ENCODE data around the gene MAP4K2.

MAP4K2 gene

GRCh38 chr11:64813826-64814225 is 10.8 kb upstream of the MAP4K2 start:
- DNase-seq (ENCODE audit: low read depth in 3 of 3): no peak

- peak in 1 of 3 donors; percentile 20 for DNase-seq (ENCODE audit: low read depth in 3 of 3)
Measured at GRCh38 chr11:64810891-64811272, 7.9 kb upstream of the MAP4K2 start.

DNA sequence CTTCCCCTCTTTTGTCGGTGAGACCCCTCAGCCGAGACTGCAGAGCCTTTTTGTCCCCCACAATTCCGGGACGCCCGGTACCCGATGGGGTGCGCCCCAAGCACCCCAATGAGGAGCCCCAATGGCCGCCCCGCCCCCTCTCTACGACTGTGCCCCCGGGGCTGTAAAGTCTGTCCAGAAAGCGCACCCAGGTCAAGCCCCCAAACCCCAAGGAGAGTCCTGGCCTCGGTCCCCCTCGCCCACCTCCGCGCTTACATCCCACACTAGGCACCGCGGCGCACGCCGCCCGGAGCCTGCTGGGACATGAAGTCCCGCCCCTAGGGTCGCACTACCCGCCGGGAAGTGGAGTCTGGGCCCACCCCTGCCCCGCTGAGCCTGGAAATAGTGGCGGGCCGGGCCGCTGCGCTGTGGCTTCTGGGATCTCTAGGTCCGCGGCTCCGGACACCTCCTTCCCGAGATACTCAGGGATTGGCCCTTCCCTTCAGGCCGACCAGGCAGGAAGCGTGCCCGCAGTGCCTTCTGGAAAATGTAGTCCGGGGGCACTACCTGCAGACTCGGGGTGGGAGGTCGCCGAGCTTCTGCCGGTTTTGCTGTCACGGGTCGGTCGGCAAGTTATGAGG is 7.4 kb upstream of the MAP4K2 start, which contains the start of gene MEN1:
TSS of gene MEN1 (minus strand) at position 281 of the 620 bp plus-strand sequence. CDS start 442 bp downstream, outside the sequence.
- peak; percentile 70 to 80 (median 79) for DNase-seq (ENCODE audit: low read depth in 3 of 3)

GRCh38 chr11:64809781-64810241 is 6.8 kb upstream of the MAP4K2 start:
- DNase-seq (ENCODE audit: low read depth in 3 of 3): peak in 1 of 3 donors; percentile 24

GRCh38 chr11:64805481-64805880 is 2.5 kb upstream of the MAP4K2 start:
- no peak for DNase-seq (ENCODE audit: low read depth in 3 of 3)

DNA sequence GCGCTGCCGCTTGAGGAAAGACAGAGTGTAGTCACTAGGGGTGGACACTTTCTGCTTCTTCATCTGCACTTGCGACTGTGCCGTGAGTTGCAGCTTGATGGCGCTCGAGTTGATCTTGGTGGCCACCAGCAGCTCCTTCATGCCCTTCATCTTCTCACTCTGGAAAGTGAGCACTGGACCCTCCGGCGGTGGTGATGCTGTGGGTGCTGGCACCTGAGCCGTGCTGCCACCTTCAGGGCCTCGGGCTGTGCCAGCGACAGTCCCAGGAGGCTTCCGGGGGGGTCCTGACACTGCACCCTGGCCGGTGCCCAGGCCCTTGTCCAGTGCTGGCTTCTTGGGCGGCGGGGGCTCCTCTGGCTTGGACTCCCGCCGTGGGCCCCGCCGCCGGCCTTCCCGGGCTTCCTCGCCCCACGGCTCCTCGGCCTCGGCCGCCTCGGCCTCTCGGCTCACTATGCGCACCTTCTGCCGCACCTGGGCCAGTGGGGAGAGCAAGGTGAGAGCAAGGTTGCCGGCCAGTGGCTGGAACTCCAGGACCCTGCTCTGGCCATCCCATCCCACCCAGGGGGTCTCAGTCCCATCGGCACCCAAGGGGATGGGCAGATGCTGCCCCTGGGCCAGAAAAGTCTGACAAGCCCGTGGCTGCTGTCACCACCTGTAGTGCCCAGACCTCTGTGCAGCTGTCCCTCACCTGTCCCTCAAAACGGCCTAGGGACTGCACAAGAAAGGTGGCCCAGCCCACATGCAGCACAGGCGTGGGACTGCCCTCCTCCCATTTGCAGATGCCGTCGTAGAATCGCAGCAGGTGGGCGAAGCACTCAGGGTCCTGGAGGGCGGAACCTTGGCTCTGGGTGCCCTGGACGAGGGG is 1.6 kb upstream of the MAP4K2 start:
- no peak for DNase-seq (ENCODE audit: low read depth in 3 of 3)

GRCh38 chr11:64803846-64804345 is 882 bp upstream of the MAP4K2 start:
- no peak for DNase-seq (ENCODE audit: low read depth in 3 of 3)

GRCh38 chr11:64802370-64803157 is 450 bp downstream of the MAP4K2 start:
- peak in 2 of 3 donors; percentile 5 to 29 for DNase-seq (ENCODE audit: low read depth in 3 of 3)

DNA sequence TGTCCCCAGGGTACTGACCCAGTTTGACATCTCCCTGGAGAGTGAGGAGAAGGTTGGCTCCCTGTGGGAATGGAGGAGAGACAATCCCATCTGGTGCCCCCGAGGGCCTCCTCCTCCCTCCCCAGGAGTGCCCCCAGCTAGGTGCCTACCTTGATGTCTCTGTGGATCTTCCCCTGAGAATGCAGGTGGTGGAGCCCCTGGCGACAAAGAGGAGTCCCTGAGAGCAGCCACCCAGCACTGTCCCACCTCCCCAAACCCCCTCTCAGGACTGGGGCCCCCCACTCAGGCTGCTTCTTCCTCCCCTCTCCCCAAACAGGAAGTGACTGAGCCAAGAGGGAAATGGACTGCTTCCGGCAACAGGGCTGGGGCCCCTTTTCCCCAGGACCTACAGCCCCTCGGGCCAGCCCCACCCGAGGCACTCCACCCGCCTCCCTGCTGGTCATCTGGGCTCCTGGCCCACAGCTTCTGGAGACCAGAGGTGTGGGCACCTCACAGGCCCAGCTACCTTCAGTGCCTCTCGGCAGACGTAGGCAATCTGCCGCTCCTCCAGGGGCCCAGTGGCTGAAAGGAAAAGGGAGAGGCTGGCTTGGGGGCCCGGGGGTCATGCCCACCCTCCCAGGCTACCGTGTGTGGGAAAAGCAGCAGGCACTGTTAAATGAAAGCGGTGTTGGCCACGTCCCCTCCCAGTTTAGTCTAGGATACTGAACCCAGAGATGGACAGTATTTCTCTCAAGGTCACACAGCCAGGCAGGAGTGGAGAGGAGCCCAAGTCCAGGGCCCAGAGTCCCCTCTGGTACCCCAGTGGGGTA is 1.2 kb downstream of the MAP4K2 start:
- no peak for DNase-seq (ENCODE audit: low read depth in 3 of 3)

GRCh38 chr11:64801158-64801464 is 1.9 kb downstream of the MAP4K2 start:
- no peak for DNase-seq (ENCODE audit: low read depth in 3 of 3)

GRCh38 chr11:64800303-64801157 is 2.5 kb downstream of the MAP4K2 start:
- no peak for DNase-seq (ENCODE audit: low read depth in 3 of 3)

DNA sequence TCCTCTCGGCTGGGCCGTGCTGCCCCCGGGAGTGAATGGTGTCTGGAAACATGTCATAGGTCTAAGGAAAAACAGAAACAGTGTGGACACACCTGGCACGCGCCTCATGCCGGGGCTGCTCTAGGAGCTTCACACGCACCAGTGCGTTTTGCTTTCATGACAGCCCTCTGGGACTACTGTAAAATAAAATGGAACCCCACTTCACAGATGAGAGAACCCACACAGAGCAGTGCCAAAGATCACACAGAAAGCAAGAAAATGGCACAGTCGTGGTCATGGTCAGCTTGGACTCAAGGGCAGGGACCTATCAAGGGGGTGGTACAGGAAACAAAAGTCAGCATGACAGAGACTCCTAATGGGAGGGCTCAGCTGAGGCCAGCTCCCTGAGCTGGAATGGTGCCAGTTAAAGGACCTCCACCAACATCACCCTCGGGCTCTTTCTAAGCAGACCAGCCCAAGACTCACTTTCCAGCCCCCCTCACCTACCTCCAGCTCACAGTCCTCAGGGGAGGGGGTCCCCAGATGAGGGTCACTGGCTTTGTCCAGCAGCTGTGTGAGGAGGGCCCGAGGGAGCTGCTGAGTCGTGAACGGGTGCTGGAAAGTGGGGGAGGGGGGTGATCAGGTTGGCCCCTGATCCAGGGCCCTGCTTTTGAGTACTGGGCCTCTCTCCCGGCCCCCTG is 3.3 kb downstream of the MAP4K2 start:
- DNase-seq (ENCODE audit: low read depth in 3 of 3): no peak

DNA sequence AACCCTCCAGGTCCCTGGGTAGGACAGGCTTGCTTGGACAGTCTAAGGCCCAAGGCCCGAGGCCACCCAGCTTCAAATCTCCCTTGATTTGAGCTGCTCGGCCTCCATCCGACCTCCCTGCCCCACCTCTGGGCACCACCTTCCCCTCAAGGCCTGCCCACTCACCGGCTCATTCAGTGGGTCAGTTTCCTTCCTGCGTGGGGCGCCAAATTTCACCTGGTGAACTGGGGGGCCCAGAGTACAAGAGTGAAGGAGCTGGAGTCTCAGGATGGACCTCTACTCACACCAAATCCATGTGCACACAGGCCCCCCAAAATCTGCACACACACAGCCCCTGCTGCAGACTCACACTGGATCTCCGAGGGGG is 3.8 kb downstream of the MAP4K2 start:
- no peak for DNase-seq (ENCODE audit: low read depth in 3 of 3)

DNA sequence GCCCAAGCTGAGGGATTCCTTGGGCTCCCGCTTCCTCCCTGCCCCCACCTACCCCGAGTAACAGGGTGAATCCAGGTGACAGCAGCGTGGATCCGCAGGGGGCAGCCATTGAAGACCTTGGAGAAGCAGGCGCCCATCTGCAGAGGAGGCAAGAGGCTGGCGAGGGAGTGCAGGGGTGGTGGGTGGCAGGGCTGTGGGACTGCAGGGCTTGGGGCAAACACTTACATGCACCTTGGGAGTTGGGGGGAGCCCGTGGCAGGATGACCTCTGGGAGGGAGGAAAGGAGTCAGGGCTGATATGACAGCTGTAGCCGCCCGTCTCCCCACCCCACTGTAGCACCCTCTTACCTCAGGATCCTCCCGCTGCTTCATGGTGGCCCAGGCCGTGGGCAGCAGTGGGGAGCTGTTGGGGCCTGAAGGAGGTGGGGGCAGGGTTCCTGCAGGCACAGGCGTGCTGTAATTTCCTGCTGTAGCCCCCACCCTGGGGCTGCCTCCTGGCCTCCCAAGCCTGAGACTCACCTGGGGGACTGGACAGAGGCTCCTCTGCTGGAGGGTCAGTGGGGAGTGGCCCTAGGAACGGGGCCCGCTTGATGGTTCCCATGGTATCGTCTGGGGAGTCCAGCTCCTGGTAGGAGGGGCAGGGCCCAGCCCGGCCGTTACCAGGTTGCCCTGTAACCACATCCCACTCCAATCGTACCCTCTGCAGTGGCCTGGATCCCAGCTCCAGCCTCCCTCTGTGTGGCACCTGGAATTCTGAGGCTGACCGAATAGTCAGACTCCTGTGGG is 6.1 kb downstream of the MAP4K2 start:
- DNase-seq (ENCODE audit: low read depth in 3 of 3): no peak

DNA sequence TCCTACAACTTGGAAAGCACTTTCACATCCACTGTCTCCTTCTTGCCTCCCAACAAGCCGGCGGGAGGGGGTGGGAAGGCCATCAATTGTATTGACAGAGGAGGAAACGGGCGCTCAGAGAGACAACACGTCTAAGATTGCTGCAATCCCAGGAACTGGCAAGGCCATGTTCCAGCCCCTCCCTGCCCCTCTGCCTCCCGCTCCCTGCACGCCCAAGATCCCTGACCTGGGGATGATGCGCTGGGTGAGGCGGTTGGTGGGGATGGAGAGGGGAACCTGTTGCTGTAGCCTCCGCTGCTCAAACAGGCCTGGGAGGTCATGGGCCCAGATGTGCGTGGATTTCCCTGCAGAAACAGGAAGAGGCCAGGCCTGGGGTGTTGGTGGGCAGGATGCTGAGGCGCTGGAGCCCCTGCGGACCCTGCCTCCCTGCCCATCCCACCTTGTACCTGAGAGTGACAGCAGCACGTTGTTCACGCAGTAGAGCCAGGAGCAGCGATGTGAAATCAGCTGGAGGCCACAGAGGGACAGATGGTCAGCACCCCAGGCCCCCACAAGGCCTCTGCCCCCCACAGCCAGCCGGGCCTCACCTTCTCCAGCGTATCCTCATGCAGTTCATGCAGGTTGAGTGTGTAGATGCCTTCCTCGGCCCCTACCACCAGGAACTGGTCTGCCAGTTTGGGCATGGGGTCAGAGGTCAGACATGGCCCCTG is 6.8 kb downstream of the MAP4K2 start:
- no peak for DNase-seq (ENCODE audit: low read depth in 3 of 3)

DNA sequence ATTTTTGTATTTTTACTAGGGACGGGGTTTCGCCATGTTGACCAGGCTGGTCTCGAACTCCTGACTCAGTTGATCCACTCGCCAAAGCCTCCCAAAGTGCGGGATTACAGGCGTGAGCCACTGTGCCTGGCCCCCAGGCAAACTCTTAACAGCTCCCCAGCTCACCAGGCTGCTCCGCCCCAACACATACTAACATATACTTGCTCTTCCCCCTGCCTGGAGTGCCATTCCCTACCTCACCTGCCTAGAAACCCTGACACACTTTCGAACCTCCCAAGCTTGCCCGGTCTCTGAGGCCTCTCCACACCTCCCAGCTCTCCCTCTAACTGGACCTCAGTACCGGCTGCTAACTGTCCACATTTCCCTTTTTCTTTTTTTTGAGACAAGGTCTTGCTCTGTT is 8.5 kb downstream of the MAP4K2 start:
- DNase-seq (ENCODE audit: low read depth in 3 of 3): no peak

GRCh38 chr11:64793271-64794160 is 9.5 kb downstream of the MAP4K2 start:
- DNase-seq (ENCODE audit: low read depth in 3 of 3): no peak

Data from stimulated activated CD4-positive, alpha-beta T cell treated with anti-CD3 and anti-CD28 coated beads, TNF-alpha, amount 100 ng/mL, for 48 hours (primary cell).